HL-60/S4 (cell line): ENCODE data around the gene DAGLA.

Experiments
- in situ Hi-C: fragments of 300-500 bp; cut with MboI; formaldehyde crosslinking; loops from 2 replicates; pipeline ENCODE4 v1.14.3; 2022; ENCODE audit warnings: low sequenced_read_pairs

The DAGLA gene

DNA sequence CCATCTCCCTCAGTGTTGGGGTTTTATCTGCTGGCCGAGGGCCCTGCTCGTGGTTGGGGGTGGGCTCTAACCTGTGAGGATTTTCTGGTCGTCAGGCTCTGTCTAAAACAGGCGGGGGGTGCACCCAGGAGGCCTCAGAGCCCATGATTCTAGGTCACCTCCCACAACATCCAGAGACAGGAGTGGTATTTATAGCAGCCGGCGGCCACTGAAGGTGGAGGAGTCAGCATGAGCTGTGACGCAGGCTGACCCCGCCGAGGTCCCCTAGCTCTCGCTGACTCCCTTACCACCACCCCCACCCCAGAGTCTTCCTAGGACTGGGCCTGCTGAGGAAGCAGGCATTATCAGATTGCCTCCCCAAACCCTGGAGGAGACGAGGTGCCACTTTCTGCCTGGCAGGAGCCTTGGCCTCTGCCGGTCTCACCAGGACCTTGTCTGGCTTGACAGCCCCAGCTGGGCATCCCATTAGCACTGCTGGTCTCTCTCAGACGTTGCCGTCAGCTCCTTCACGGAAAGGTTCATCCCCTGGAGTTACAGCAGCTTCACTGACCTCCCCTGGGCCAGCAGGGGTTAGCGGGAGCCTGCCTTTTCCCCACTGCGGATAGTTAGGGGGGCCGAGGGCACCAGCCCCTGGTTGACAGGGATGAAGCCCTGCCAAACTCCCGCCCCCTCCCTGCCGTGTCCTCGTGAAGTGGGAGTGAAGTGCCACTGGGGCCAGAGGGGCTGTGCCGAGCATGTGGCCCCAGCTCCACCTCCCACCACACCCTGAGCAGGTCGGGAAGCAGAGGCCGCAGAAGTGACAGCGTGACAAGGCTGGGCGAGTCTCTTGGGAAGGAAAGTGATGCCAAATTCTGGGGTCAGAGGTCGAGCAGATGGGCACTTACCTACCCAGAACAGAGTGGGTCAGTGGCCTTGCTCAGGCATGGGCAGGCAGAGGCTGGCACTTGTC is 26.5 kb downstream of the DAGLA start:
- in situ Hi-C loops = no loop called here

DNA sequence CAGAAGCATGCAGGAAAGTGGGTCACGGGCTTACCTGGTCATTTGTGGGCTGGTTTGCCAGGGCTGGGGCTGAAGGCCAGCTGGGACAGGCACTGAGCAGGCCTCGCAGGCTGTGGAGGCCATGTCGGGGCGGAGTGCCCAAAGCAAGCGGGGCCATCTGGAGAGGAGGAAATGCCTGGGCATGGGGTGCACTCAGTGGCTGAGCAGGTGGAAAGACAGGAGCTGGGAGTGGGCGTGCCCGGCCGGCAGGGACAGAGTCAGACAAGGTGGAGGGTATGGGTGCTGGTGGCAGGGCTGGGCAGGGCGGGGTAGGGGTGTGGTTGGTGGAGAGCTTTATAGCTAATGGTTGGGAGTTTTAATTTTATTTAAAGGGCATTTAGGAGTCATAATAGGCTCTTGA is 27.4 kb downstream of the DAGLA start:
- in situ Hi-C loops = no loop called here

DNA sequence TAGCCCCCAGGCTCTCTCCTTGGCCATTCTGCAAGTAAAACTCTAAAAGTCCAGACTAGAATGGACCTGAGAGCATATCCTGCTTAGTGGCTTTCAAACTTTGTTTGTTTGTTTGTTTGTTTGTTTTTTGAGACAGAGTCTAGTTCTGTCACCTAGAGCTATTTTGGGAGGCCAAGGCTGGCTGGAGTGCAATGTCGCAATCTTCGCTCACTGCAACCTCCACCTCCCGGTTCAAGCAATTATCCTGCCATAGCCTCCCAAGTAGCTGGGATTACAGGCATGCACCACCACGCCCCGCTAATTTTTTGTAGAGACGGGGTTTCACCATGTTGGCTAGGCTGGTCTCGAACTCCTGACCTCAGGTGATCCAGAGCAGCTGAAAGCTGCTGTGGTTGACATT is 28.9 kb downstream of the DAGLA start:
- in situ Hi-C loops = no loop called here

DNA sequence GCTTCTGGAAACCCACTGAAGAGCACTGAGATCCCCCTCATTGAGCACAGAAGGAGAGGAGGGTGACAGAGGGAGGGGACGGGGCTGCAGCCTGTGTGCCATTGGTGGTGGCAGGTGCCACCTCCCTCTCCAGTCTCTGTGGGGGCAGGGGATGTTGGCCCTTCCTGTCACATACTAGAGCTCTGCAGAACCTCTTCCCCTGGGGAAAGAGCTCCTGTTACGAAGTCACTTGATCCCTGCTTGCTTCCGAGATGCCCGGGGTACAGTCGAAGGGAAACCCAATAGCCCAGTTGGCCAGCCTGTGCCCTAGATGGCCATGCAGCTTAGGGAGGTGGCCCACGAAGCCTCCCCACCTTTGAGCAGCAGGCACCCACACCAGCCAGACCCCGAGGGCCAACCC is 29.4 kb downstream of the DAGLA start:
- in situ Hi-C loops = no loop called here

DNA sequence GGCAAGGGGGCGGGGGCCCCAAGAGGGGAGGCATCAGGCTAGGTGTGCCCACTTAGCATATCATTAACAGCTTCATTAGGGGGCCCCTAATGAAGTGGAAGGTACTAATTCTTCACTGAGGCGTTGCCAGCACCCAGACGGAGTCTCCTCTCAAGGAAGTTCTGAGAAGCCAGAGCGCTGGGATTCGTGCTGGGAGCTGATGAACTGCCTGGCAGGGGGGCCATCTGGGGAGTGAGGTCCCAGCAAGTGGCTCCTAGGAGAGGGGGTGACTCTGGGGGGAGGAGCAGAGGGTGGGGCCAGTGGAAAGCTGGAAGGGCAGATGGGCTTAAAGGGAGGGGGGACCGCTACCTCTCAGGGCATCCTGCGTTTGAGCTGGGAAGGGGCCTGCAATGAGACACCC is 29.8 kb downstream of the DAGLA start:
- in situ Hi-C loops = no loop called here

DNA sequence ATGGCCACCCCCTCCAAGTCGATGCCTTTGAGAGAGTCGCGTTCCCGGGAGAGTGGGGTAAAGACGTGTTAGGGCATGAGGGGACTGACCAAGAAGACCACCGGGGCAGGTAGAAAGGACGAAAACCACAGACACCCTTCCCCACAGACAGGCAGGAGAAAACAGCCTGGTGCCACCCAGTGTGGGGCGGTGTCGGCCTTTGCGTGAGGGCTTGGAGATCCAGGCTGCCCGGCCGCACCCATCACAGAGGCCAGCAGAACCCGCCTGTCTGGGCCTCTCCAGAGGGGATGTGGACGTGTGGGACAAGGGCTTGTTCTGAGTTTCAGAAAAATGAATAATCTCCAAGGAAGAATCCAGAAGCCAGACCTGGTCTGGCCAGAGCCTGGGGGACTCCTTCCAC is 30.8 kb downstream of the DAGLA start:
- in situ Hi-C loops = no loop called here

DNA sequence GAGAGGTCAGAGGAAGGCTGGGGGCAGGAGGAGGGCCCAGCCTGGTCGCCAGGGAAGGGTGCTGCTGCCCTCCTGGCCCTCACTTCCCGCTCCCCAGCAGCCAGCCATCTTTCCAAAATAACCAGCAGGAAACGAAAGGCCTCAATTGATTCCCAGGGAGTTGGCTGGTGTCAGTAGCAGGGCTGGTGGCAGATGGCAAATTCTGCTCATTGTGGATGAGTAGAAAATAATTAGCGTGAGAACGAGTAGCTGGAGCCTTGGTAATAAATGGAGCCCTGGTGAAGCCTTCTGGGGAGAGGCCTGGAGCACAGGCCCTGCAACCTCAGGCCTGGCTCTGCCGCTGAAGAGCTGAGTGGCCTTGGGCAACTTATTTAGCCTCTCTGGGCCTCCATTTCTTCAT is 31.3 kb downstream of the DAGLA start:
- in situ Hi-C loops = no loop called here

DNA sequence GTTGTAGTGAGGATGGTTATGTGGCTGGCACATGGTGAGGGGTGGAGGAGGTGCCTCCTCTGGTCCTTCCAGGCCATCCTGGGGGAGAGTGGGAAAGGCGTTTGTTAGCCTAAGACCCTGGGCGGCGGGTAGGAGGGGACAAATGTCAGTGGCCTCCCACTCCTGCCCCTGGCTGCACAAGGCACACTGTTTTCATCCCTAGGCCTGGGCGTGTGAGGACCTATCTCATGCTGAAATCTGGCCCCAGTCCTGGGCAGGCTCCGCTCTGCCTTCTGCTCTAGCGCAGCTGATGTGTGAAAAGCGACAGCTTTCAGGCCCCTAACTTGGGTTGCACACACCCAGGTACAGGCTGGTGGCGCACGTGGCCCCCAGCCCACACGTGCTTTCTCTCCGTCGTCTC is 32.1 kb downstream of the DAGLA start:
- in situ Hi-C loops = no loop called here

DNA sequence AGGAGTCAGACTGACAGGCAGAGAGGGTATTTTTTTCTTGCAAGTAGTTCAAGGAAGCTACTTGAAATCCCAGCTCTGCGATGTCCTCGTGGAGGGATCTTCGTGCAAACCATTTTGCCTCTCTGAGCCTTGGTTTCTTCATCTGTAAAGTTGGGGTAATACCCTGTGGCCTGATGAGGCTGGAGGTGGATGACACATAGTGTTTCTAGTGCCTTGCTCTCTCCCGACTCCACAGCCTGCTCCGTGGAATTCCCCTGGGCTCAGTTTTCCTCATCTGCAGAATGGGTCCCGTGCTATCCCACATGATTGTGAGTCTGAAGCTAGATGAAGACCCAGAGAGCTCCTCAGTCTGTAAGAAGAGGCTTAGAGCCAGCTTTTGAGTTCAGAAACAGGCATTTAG is 32.7 kb downstream of the DAGLA start:
- in situ Hi-C loops = no loop called here

DNA sequence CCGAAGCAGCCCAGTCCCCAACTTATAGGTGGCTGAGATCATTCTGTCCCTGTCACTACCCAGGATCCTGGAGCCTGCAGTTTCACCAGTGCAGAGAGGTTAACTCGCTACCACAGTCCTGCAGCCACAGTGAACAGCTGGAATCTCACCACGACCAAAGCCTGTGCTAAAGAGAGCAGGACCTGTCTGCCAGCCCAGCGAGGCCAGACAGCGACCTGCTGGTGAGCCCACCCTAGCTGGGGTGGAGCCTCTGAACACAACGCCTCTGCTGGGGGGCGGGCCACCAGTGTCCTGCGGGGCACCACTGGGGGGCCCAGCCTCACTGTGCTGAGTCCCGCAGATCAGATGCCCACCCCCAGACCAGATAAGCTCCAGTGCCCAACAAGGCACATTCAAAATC is 33.3 kb downstream of the DAGLA start:
- in situ Hi-C loops = no loop called here

DNA sequence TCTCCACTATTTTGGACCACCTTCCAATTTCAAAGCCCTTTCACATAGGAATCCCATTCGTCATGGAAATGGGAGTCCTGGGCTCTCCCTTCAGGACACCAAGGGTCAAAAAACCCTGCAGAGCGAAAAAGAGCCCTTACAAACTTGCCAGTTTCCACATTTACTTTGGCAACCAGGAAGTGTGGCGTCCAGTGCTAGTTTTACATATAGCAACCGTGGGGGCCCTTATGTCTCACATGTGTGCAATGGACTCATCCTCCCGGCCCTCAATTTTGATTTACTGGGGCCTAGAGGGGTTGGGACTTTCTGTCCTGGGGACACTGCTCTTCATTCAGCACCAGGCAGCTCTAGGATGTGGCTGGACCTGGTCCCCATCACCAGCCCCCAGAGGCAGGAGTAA is 33.7 kb downstream of the DAGLA start:
- in situ Hi-C loops = no loop called here

DNA sequence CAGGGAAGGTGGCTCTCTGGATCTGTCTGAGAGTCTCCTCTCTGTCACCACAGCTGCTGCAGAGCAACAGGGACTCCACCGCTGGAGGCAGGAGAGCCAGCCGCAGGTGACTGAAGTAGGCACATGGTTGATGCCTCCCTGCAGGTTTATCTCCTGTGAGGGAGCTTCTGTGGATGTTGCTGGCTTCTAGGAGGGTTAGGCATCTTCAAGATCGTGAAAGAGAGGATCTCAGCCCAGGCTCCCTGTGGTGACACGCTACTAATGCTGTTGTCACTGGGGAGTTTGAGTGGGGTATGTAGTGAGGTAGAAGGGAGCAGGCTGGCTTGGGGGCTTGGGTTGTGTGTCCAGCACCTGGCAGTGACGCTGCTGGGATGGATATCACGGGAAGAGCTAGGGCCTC is 34.1 kb downstream of the DAGLA start:
- in situ Hi-C loops = no loop called here

DNA sequence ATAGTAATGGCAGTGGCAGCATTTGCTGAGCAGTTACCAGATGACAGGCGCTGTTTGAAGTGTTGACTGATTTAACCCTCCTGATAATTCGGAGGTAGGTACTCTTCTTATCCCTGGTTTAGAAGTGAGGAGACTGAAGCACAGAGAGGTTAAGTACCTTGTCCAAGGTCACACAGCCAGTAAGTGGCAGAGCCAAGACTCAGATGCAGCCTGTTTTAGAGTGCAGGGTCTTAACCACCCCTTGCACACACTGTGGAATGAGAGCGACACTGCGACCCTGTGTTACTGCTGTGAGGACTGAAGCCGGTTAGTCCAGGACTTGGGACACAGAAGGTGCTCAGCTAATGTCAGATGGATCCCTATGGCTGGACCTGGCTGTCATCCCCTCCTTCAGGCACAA is 34.7 kb downstream of the DAGLA start:
- in situ Hi-C loops = no loop called here

DNA sequence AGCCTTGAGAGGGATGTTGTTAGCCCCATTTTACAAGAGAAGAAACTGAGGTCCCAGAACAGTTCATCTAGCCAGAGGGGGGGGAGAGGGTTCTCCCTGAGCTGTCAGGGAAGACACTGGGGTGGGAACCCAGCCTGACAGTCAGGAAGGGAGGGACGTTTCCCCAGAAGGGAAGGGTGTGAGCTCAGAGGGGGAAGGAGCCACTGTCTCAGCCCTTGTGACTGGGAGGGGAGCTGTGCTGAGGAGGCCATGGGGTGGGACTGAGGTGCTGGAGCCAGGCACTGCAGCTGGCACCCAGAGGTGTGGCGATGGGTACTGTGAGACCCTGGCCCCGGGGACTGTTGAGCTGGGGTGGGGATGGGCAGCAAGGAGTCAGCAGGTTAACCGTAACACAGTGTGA is 35.7 kb downstream of the DAGLA start:
- in situ Hi-C loops = no loop called here

DNA sequence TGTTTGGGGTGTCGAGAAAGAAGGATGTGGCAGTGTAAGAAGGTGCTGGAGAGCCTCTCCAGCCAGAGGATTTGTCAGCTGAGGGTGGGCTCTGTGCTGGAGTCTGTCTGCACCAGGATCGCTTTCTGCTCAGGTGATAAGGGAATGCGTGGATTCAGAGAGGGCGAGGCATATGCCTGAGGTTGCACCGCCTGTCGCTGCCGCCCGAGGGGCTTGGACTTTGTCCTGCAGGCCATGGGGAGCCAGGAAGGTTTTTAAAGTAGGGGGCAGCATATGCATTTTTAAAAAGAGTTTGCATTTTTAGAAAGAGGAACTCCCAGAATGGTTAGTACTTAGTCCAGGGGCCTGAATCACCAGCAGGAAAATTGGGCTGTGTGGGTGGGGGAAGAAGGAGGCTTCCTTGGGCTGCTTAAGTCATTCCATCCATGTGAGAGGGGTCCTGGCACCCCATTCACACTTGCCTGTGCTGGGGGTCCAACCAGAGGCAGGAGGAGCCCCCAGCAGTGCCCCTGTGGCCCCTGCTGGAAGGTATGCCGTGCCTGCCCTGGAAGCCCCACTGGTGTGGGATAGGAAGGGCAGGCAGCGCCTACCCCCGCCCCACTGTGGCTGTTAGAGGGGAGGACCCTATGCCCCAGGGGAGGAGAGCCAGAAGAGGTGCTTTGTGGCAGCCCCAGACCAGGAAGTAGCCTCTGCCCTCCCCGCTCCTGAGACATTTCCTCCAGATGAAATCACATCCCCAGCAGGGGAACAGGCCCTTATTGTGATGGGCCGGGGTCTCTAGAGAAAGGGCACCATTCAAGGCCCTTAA is 36.5 kb downstream of the DAGLA start:
- in situ Hi-C loops = no loop called here

DNA sequence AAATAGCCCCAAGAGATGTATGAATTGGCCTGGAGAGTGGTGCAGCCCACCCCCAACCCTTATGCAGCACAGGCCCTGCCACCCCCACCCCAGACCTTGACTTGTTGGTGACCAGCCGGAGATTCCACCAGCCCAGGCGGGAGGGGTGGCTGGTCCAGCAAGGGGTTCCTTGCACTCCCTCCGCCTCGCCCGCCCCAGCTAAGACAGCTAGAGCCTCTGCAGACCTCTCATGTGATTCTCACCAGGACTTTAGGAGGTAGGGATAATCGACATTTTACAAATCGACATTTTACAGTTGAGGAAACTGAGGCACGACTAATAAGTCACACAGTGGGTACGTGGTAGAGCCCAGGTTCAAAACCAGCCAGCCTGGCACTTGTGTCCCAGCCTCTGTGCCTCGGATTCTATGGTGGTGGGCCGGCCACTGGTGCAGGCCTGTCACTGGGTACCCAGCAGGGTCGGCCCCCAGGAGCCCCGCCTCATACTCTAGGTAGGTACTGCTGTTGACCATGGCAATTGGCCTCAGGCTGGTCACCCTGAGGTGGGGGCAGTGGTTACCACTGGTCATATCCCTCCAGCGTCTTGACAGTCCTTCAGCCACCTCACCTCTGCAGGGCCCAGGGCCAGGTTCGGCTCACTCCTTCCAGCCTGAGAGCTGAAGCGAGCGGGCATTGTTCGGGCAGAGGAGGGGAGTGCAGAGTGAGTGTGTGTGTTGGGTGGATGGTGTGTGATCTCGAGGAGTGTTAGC is 37.3 kb downstream of the DAGLA start:
- in situ Hi-C loops = no loop called here

DNA sequence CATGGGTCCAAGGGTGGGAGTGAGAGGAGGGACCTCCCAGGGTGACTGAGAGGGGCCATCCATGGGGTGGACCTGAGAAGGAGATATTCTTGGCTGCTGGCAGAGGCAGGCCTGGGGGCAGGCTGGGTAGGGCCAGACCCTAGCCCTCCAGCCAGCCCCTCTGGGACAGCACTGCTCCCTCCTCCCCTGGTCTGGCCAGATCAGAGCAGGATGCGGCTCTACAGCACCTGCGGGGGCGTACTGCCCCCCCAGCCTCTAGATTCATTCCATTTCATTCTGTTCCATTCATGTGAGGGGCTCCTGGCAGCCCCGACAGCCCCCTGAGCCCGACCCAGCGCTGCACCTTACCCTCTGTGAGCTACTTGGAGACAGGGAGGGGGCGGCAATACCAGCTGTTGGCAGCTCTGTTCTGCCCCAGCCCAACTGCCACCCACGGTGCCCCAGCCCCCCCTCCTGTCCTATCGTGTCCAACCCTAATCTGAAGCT is 37.9 kb downstream of the DAGLA start:
- in situ Hi-C loops = no loop called here

DNA sequence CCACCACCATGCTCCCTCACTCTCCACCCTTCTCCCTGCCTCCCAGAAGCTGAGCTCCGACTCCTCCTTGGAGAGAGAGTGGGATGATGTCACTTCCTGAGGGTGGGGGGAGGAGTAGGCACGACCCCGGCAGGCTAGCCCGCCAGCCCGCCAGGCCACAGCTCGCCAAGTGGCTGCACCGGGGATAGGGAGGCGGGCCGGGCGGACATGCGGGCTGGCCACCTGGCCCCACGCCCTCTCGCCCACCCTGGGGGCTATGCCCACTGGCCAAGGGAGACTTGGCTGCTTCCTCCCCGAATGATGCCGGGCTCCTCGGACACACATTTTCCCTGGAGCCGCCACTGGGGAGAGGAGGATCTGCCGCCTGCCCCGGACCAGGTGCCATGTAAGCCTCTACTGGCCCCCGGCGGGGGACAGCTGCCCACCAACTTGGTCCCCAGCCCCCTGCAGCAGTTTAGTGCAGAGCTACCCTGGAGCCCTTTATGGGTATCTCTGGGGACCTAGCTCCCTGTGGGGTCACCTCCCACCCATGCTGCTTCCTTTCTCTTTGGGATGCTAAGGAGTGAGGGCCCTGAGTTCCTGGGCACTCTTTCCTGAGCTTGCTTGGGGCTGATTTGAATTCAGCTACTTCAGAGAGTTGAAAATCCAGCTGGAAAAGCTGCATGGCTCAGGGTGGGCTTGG is 38.6 kb downstream of the DAGLA start:
- in situ Hi-C loops = no loop called here

DNA sequence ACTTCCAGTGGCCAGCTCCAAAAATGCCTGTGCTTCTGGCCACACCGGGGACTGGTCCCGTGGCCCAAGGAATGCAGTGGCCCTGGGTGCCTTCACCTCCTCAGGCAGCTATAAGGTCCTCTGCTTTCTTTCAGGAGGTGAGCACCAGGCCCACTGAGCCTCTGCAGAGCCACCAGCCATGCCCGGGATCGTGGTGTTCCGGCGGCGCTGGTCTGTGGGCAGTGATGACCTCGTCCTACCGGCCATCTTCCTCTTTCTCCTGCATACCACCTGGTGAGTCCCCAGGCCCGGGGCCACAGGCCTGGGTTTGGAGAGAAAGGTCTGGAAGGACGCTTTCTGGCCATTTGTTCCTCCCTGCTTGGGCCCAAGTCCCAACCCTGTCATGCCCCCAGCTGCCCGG is 39.8 kb downstream of the DAGLA start:
- in situ Hi-C loops = no loop called here

DNA sequence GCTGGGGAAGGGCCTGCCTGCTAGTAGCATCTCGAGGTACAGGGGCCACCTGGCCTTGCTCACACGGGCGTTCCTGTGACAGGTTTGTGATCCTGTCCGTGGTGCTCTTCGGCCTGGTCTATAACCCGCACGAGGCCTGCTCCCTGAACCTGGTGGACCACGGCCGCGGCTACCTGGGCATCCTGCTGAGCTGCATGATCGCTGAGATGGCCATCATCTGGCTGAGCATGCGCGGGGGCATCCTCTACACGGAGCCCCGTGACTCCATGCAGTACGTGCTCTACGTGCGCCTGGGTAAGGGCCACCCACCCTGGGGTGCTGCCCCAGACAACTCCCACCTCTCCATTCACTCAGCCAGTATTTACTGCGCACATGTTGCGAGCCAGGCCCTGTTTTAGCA is 40.4 kb downstream of the DAGLA start:
- in situ Hi-C loops = no loop called here

DNA sequence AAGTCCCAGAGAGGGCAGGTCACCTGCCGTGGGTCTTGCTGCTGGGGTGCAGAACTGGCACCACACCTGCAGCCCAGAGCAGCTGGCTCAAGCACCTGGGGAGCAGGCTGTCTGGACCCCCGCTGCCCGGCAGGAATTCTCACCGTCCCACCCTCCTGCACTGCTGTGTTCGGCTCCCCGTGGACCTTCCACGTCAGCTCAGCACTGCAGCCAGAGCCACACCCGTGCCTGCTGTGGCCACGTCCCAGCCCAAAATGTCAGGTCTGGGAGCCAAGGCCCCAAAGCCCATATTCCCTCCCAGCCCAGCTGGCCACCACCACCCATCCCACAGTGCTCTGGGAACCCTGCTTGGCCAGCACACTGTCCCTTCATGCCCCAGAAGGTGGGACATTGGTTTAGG is 44.2 kb downstream of the DAGLA start:
- in situ Hi-C loops = no loop called here
